Endodermal cell (in vitro differentiated cells): ENCODE results near the gene LENEP. TPM values are rescaled to one million over a fixed set of nuclear protein-coding genes. Genes with fewer than 3 reads are reported as not detected.

Experiments
- DNase-seq: peaks from one replicate; pipeline ENCODE4 v3.0.0-alpha.2; 2017
- H3K27ac ChIP-seq: 2 replicates; pipeline ENCODE4 v1.5.1; 2013; ENCODE audit warnings: mild to moderate bottlenecking, low read depth, low read length, moderate library complexity
- H3K27me3 ChIP-seq: 2 replicates; pipeline ENCODE4 v1.6.1; 2013; ENCODE audit warnings: mild to moderate bottlenecking, low read length, moderate library complexity; ENCODE audit not compliant: insufficient read depth, control insufficient read depth, poor library complexity, severe bottlenecking
- H3K36me3 ChIP-seq: 2 replicates; pipeline ENCODE4 v1.7.0; 2013; ENCODE audit warnings: mild to moderate bottlenecking, low read length, moderate library complexity; ENCODE audit not compliant: control insufficient read depth, insufficient read depth
- H3K4me1 ChIP-seq: one replicate; pipeline ENCODE4 v1.7.0; 2013; ENCODE audit warnings: low read length; ENCODE audit not compliant: control insufficient read depth, insufficient read depth
- H3K4me3 ChIP-seq: 2 replicates; pipeline ENCODE4 v1.5.1; 2013; ENCODE audit warnings: mild to moderate bottlenecking, low read length, moderate library complexity
- H3K9ac ChIP-seq: 2 replicates; pipeline ENCODE4 v1.6.1; 2013; ENCODE audit warnings: mild to moderate bottlenecking, low read length, moderate library complexity; ENCODE audit not compliant: poor library complexity, severe bottlenecking; ENCODE audit errors: extremely low read depth
- H3K9me3 ChIP-seq: 2 replicates; pipeline ENCODE4 v1.6.1; 2013; ENCODE audit warnings: mild to moderate bottlenecking, low read length, moderate library complexity; ENCODE audit not compliant: control insufficient read depth
- H3K27ac Mint-ChIP-seq: 2 replicates; pipeline ENCODE4 v1.8.0; 2020; ENCODE audit warnings: mixed read lengths
- H3K27me3 Mint-ChIP-seq: 2 replicates; pipeline ENCODE4 v1.8.0; 2021; ENCODE audit warnings: mild to moderate bottlenecking, mixed read lengths; ENCODE audit not compliant: insufficient read depth
- H3K36me3 Mint-ChIP-seq: 2 replicates; pipeline ENCODE4 v1.8.0; 2020; ENCODE audit warnings: low read depth, mixed read lengths
- H3K4me1 Mint-ChIP-seq: 2 replicates; pipeline ENCODE4 v1.8.0; 2020; ENCODE audit warnings: mixed read lengths
- H3K4me3 Mint-ChIP-seq: 2 replicates; pipeline ENCODE4 v1.8.0; 2020; ENCODE audit warnings: mild to moderate bottlenecking, moderate library complexity, mixed read lengths
- H3K9me3 Mint-ChIP-seq: 2 replicates; pipeline ENCODE4 v1.8.0; 2020; ENCODE audit warnings: mild to moderate bottlenecking, mixed read lengths
- WGBS, 2 experiments: methylation state at CpG; one replicate each; pipeline versions ENCODE4 v1.1.5 to v1.1.7; 2013; ENCODE audit warnings: missing lambda C conversion rate in 2 of 2, mixed read lengths in 1 of 2; ENCODE audit not compliant: insufficient coverage in 1 of 2, insufficient read length in 1 of 2; 5-methylcytosine and 5-hydroxymethylcytosine counted together
- long read RNA-seq, 4 experiments: library from polyadenylated mRNA in 2 of 4; library from RNA in 1 of 4; library from capped mRNA in 1 of 4; stranded (forward) in 3 of 4; unstranded in 1 of 4; transcript quantifications; one replicate each; pipeline ENCODE4 v2.0.0, GENCODE V29; 2020 to 2021; ENCODE audit warnings: inconsistent platforms in 1 of 4
- polyA plus RNA-seq, 2 experiments: library from polyadenylated mRNA; stranded (reverse); fragments of 50-300 nt; gene quantifications; one replicate each; pipeline ENCODE4 v1.2.3, GENCODE V29; 2013
- total RNA-seq, 2 donors: library from RNA; stranded (reverse); fragmentation: NEBNext Ultra II Directional in 1 of 2; extraction: Animal tissue kit (Norgen Biotek cat#: 25700) in 1 of 2; gene quantifications; 2 replicates in 1 of 2; 3 replicates in 1 of 2; pipeline ENCODE4 v1.2.1, GENCODE V29; 2021
- TF ChIP-seq, protein P1 (sequence below): fragments of 200-600 bp; sonication (generic); conservative IDR thresholded peaks from 2 replicates; pipeline ENCODE4 v1.5.0; 2021; ENCODE audit warnings: antibody characterized with exemption, mild to moderate bottlenecking

LENEP gene
- 1 to 10 TPM in 1 of 2 donors, not detected in 1; 2.0 TPM for total RNA-seq
- not detected for polyA plus RNA-seq (2013, experiment 1 of 2)
- not detected for polyA plus RNA-seq (2013, experiment 2 of 2)
- long read RNA-seq, experiment 1, result 0 reads
- long read RNA-seq, experiment 2, result 0 reads
- long read RNA-seq, experiment 3, result 0 reads
- long read RNA-seq, experiment 4, result 0 reads

DNA sequence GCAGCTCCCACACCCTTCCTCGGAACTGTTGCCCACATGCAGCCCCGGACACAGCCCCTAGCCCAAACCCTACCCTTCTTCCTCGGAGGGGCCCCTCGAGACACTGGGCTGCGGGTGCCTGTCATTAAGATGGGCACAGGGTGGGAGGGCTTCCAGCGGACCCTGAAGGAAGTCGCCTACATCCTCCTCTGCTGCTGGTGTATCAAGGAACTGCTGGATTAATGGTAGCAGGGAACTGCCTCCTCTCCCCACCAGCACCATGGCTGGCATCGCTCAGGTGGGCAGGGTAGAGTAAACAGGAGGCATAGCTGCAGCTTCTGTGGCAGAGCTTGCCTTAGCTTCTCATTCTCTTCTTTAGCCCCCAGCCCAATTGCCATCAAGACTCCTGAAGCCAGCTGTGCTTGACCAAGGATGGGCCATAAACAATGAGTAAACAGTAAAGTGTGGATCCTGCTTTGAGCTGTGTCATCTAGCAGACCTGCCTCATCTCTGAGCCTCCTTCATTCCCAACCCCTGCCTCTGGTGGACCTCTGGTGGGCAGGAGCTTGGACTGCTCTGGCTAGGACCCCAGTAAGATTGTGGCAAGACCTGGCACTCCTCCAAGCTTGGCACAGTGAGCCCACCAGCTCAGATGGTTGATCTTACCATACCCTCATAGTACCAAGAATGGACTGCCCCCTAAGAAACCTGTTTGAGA is at the start of gene LENEP:
TSS of gene LENEP (plus strand) at position 15 of the 697 bp plus-strand sequence. CDS start at position 37, 22 bp downstream.
- H3K27ac Mint-ChIP-seq, result peak within 1 kb of the TSS; percentile 33
- no peak for DNase-seq
- TF ChIP-seq, protein P1, sequence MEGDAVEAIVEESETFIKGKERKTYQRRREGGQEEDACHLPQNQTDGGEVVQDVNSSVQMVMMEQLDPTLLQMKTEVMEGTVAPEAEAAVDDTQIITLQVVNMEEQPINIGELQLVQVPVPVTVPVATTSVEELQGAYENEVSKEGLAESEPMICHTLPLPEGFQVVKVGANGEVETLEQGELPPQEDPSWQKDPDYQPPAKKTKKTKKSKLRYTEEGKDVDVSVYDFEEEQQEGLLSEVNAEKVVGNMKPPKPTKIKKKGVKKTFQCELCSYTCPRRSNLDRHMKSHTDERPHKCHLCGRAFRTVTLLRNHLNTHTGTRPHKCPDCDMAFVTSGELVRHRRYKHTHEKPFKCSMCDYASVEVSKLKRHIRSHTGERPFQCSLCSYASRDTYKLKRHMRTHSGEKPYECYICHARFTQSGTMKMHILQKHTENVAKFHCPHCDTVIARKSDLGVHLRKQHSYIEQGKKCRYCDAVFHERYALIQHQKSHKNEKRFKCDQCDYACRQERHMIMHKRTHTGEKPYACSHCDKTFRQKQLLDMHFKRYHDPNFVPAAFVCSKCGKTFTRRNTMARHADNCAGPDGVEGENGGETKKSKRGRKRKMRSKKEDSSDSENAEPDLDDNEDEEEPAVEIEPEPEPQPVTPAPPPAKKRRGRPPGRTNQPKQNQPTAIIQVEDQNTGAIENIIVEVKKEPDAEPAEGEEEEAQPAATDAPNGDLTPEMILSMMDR, result no peak

GRCh38 chr1:154943649-154944400 is 49.6 kb upstream of the LENEP start:
- 38 to 58% methylated on average over 4 to 5 of the region's 6 CpGs for WGBS, 2 experiments

More for the DNA sequence above, at the start of gene LENEP:
- H3K4me3 ChIP-seq, result no peak within 1 kb of the TSS
- peaks cover 18% of the 10 kb centered on the region for H3K36me3 ChIP-seq
- peak within 1 kb of the TSS; percentile 18 for H3K27ac ChIP-seq
- no peak within 1 kb of the TSS for H3K9ac ChIP-seq
- WGBS, 2 experiments, result 90 to 100% methylated on average over 5 to 8 of the region's 8 CpGs
- no peaks in the 10 kb centered on the region for H3K9me3 Mint-ChIP-seq
- H3K27me3 ChIP-seq, result no peaks in the 10 kb centered on the region
- peaks cover 3% of the 10 kb centered on the region for H3K27me3 Mint-ChIP-seq
- no peaks in the 10 kb centered on the region for H3K4me1 ChIP-seq
- peaks cover 5% of the 10 kb centered on the region for H3K4me1 Mint-ChIP-seq
- peaks cover 16% of the 10 kb centered on the region for H3K36me3 Mint-ChIP-seq
- no peak within 1 kb of the TSS for H3K4me3 Mint-ChIP-seq
- no peaks in the 10 kb centered on the region for H3K9me3 ChIP-seq

More at GRCh38 chr1:154943649-154944400, 49.6 kb upstream of the LENEP start:
- H3K4me1 ChIP-seq, result no peaks in the 10 kb centered on the region
- H3K4me3 ChIP-seq, result no peak overlapping the region
- TF ChIP-seq, protein P1, result peak; percentile 92
- H3K27ac Mint-ChIP-seq, result peak overlapping the region; percentile 16
- peak overlapping the region; percentile 29 for H3K27ac ChIP-seq
- H3K4me1 Mint-ChIP-seq, result peaks cover 20% of the 10 kb centered on the region
- H3K4me3 Mint-ChIP-seq, result no peak overlapping the region
- H3K9ac ChIP-seq, result no peak overlapping the region
- no peaks in the 10 kb centered on the region for H3K9me3 Mint-ChIP-seq
- peaks cover 9% of the 10 kb centered on the region for H3K36me3 ChIP-seq
- H3K27me3 Mint-ChIP-seq, result no peaks in the 10 kb centered on the region
- DNase-seq, result peak; percentile 84
- H3K36me3 Mint-ChIP-seq, result peaks cover 15% of the 10 kb centered on the region
- H3K27me3 ChIP-seq, result no peaks in the 10 kb centered on the region
- no peaks in the 10 kb centered on the region for H3K9me3 ChIP-seq
